OCI-LY3 (cell line): Measurements from ENCODE around the gene KREMEN1.

Experiments
- H2AFZ ChIP-seq: fragments of 200-600, 300-600 bp; shearing (Covaris generic); 2 replicates; pipeline ENCODE4 v1.6.0; 2014; ENCODE audit warnings: antibody characterized with exemption, low read depth, low read length
- H3K27ac ChIP-seq: fragments of 200-600, 300-600 bp; sonication (generic); 2 replicates; pipeline ENCODE4 v1.5.1; 2014; ENCODE audit warnings: mild to moderate bottlenecking, low read length, moderate library complexity, mixed read lengths
- H3K27me3 ChIP-seq: fragments of 200-600, 300-600 bp; sonication (generic); 2 replicates; pipeline ENCODE4 v1.6.1; 2014; ENCODE audit warnings: low read depth, low read length, mixed read lengths
- H3K36me3 ChIP-seq: fragments of 200-600, 300-600 bp; sonication (generic); replicated peaks from 2 replicates; pipeline ENCODE3; 2014; ENCODE audit warnings: low read depth, low read length, mixed read lengths
- H3K4me1 ChIP-seq: fragments of 300-600, 200-600 bp; sonication (generic); 2 replicates; pipeline ENCODE4 v1.6.1; 2014; ENCODE audit warnings: low read length, mixed read lengths
- H3K4me2 ChIP-seq: fragments of 200-600, 300-600 bp; sonication (generic); 2 replicates; pipeline ENCODE4 v1.6.1; 2014; ENCODE audit warnings: low read length, mixed read lengths
- H3K4me3 ChIP-seq: fragments of 300-600, 200-600 bp; sonication (generic); 2 replicates; pipeline ENCODE4 v1.5.1; 2014; ENCODE audit warnings: antibody characterized with exemption, mild to moderate bottlenecking, low read length, moderate library complexity
- H3K79me2 ChIP-seq: fragments of 300-600, 200-600 bp; shearing (Covaris generic); 2 replicates; pipeline ENCODE4 v1.6.1; 2014; ENCODE audit warnings: mild to moderate bottlenecking, low read length, mixed read lengths
- H3K9ac ChIP-seq: fragments of 300-600, 200-600 bp; shearing (Covaris generic); 2 replicates; pipeline ENCODE4 v1.6.0; 2014; ENCODE audit warnings: mild to moderate bottlenecking, low read length, moderate library complexity
- H3K9me3 ChIP-seq: fragments of 200-600, 300-600 bp; shearing (Covaris generic); 2 replicates; pipeline ENCODE4 v1.6.1; 2014; ENCODE audit warnings: low read length, mixed read lengths; ENCODE audit not compliant: insufficient read depth
- H4K20me1 ChIP-seq: fragments of 200-600, 300-600 bp; sonication (generic); 2 replicates; pipeline ENCODE4 v1.6.1; 2016; ENCODE audit warnings: low read length, mixed read lengths; ENCODE audit not compliant: insufficient read depth
- CTCF ChIP-seq: fragments of 200-600, 300-600 bp; sonication (generic); IDR thresholded peaks from 2 replicates; pipeline ENCODE4 v1.5.1; 2014; ENCODE audit warnings: antibody characterized with exemption, low read length, low read depth
- EZH2phosphoT487 ChIP-seq: fragments of 200-600 bp; shearing (Covaris generic); IDR thresholded peaks from 2 replicates; pipeline ENCODE4 v1.6.1; 2018; ENCODE audit warnings: antibody characterized with exemption, mixed run types, low read depth

The KREMEN1 gene

DNA sequence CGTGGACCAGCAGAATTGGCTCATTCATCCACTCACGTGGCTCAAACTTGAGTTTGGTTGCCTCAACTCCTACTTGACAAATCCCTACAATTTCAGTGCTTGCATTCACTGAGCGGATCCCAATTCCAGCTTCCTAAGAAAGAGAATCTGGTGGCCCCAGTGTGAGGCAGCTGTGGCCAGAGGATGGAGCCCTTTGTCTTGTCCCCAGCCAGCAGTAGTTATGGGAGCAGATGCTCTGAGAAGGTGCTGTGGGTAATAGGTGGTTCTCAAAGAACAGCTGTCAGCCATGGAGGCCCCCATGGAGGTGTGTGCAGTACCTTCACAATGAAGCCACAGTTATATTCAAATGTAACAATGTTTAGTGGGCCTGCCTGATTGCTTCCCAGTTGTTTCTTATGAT is 39.3 kb downstream of the KREMEN1 start:
- no peak overlapping the region for H3K4me3 ChIP-seq
- H3K79me2 ChIP-seq: no peaks in the 10 kb centered on the region
- no peak overlapping the region for H3K4me2 ChIP-seq
- H3K9me3 ChIP-seq: no peaks in the 10 kb centered on the region
- no peak overlapping the region for H3K9ac ChIP-seq
- peaks cover 13% of the 10 kb centered on the region for H3K27me3 ChIP-seq
- no peak overlapping the region for H3K27ac ChIP-seq
- H4K20me1 ChIP-seq: no peaks in the 10 kb centered on the region
- no peak overlapping the region for H2AFZ ChIP-seq
- TF ChIP-seq CTCF (peak; percentile 10; the same call in 1 of the 2 replicates), EZH2phosphoT487 (no peak)
- H3K36me3 ChIP-seq: no peaks in the 10 kb centered on the region
- H3K4me1 ChIP-seq: no peaks in the 10 kb centered on the region

GRCh38 chr22:29112681-29113080 is 39.8 kb downstream of the KREMEN1 start:
- H3K36me3 ChIP-seq: no peaks in the 10 kb centered on the region
- no peak overlapping the region for H3K9ac ChIP-seq
- no peaks in the 10 kb centered on the region for H3K79me2 ChIP-seq
- no peaks in the 10 kb centered on the region for H4K20me1 ChIP-seq
- H3K4me3 ChIP-seq: no peak overlapping the region
- peaks cover 10% of the 10 kb centered on the region for H3K27me3 ChIP-seq
- H3K27ac ChIP-seq: no peak overlapping the region
- H3K9me3 ChIP-seq: no peaks in the 10 kb centered on the region
- H2AFZ ChIP-seq: no peak overlapping the region
- no peaks in the 10 kb centered on the region for H3K4me1 ChIP-seq
- H3K4me2 ChIP-seq: no peak overlapping the region
- no peak for TF ChIP-seq EZH2phosphoT487
- no peak for TF ChIP-seq CTCF

GRCh38 chr22:29113319-29113718 is 40.5 kb downstream of the KREMEN1 start:
- TF ChIP-seq EZH2phosphoT487 (no peak), CTCF (no peak)
- no peak overlapping the region for H2AFZ ChIP-seq
- H3K4me2 ChIP-seq: no peak overlapping the region

GRCh38 chr22:29114392-29114791 is 41.6 kb downstream of the KREMEN1 start:
- Histone ChIP-seq H3K4me3 (no peak overlapping the region), H2AFZ (no peak overlapping the region), H3K4me2 (no peak overlapping the region), H3K36me3 (no peaks in the 10 kb centered on the region), H3K9ac (no peak overlapping the region), H3K79me2 (no peaks in the 10 kb centered on the region), H4K20me1 (no peaks in the 10 kb centered on the region), H3K27ac (no peak overlapping the region), H3K4me1 (no peaks in the 10 kb centered on the region), H3K27me3 (peaks cover 5% of the 10 kb centered on the region), H3K9me3 (no peaks in the 10 kb centered on the region)
- TF ChIP-seq EZH2phosphoT487 (no peak), CTCF (no peak)

More at GRCh38 chr22:29113319-29113718, 40.5 kb downstream of the KREMEN1 start:
- no peak overlapping the region for H3K27ac ChIP-seq
- no peaks in the 10 kb centered on the region for H3K79me2 ChIP-seq
- H3K36me3 ChIP-seq: no peaks in the 10 kb centered on the region
- no peaks in the 10 kb centered on the region for H3K9me3 ChIP-seq
- H4K20me1 ChIP-seq: no peaks in the 10 kb centered on the region
- H3K9ac ChIP-seq: no peak overlapping the region
- no peaks in the 10 kb centered on the region for H3K4me1 ChIP-seq
- H3K27me3 ChIP-seq: peaks cover 8% of the 10 kb centered on the region
- no peak overlapping the region for H3K4me3 ChIP-seq
